HPDE6-E6E7 (cell line): ENCODE measurements around the gene ADGRG1.

ENCODE experiments used
- DNase-seq: peaks from one replicate; pipeline ENCODE4 v3.0.0; 2011; ENCODE audit warnings: missing footprints; ENCODE audit errors: extremely low spot score

ADGRG1 gene

DNA sequence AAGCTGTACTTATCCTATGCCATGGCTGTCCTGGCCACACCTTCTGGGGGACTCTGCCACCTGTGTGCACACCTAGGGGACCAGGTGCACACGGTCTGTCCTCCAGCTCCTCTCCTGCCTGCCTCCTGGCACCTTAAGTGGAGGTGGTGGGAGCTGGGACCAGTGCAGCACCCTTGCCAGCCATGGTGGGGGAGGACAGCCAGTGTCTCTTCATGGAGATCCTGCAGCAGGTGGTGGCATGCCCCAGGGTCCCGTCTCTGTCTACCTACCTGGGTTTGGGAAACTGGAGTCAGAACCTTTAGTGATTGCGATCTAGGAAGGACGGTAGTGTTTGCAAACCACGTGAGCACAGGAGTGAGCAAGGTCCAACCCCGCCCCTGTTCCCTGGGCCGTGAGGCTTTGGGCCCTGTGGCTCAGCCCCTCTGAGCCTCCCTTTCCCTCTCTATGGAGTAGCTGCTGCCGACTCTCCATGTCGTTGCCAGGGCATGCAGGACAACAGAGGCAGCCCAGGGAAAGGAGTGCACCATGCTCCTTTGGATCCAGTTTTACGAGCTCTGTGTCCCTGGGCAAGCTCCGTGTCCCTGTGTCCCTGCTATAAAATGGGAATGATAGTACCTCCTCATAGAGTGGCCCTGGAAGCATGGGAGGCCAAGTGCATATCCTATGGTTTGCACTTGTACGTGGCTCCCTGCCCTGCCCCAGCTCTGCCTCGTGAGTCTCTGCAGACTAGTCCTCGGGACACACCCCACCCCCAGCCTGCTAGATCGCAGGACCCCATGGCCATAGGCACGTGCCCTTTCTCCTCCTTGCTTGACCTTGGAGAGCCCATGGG, 7.1 kb downstream of the ADGRG1 start:
- no peak for DNase-seq

DNA sequence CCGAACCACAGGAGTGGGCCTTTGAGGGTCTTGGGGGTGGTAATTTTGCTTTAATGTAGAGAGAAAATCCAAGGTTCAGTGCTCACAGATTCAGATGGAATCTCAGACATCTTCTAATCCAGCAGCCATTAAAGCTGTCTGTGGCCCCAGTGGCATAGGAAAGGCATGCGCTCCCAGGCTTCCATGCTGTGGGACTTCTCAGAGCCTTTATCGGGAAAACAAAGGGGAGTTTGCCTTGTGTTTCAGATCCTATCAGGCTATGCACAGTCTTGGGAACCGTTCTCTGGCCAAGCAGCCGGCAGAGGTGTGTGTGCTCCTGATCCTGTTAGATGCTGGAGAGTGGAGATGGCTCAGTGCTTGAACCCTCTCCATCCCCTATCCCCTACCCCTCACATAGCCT, 7.8 kb downstream of the ADGRG1 start:
- no peak for DNase-seq

DNA sequence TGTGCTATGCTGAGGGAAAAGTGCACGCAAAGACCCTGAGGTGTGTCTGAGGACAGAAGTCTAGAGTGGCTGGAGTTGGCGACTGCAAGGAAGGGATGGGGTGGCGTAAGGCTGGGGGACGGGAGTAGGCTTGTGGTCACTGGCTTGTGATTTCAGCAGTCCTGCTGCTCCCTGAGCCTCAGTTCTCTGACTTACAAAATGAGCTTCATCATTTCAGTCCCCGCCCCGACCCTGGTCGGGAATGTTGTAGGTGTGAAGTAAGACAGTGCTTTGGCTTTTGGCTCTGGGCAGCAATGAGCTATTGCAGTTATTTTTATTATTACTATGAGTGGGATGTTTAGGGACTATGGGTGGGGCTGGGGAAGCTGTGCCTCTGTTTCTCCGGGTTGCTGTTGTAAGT, 8.6 kb downstream of the ADGRG1 start:
- DNase-seq = no peak

DNA sequence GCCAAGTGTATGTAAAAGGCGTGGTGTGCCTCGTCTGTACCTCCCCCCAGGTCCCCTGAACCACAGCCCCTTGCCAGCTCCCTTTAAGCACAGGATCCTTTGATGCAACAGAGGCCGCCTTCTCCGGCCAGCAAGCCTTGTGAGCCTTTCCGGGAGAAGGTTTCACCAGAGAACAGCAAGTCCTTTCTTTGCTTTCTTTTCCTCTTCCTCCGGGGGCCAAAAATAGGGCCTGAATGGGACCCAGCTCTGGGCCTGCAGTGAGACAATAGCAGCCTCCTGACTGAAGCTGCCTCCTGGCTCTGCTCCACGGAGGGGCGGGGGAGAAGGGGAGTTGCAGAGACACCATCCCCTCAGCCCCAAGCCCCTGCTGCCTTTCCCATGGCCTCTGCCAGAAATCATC, 9.0 kb downstream of the ADGRG1 start:
- DNase-seq = no peak

DNA sequence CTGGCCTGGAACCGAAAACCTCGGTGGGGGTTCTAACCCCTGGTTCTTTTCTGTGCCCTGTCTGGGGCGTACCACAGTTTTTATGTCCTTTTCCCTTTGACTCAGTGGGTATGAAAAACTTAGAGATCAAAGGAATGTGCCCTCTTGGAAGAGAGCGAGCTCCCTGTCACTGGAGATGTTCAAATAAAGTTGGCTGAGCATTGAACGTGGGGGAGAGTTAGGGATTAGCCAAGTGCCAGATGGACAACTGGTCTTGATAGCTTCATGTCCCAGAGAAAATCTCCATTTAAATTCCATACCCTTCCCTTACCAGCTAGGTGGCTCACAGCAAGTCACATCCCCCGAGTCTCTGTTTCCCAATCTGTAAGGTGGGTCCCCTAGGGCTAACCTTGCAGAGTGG, 9.5 kb downstream of the ADGRG1 start:
- DNase-seq = no peak

DNA sequence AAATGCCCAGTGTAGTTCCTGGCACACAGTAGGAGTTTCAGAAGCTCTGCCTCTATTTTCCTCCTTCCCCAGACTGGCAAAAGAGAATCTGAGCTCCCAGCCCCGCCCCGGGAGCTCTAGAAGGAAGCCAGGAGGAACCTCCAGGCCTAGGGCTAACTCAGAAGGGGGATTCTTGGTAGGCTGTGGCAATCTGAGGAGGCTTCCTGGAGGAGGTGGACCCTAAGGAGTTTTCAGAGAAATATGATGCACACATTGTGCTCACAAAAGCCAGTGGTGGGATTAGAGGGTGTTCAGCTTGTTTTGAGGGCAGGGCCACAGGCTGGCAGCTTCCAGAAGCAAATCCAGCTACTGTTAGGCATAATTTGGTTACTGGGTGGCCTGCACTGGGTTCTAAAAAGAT, 10.0 kb downstream of the ADGRG1 start:
- no peak for DNase-seq

DNA sequence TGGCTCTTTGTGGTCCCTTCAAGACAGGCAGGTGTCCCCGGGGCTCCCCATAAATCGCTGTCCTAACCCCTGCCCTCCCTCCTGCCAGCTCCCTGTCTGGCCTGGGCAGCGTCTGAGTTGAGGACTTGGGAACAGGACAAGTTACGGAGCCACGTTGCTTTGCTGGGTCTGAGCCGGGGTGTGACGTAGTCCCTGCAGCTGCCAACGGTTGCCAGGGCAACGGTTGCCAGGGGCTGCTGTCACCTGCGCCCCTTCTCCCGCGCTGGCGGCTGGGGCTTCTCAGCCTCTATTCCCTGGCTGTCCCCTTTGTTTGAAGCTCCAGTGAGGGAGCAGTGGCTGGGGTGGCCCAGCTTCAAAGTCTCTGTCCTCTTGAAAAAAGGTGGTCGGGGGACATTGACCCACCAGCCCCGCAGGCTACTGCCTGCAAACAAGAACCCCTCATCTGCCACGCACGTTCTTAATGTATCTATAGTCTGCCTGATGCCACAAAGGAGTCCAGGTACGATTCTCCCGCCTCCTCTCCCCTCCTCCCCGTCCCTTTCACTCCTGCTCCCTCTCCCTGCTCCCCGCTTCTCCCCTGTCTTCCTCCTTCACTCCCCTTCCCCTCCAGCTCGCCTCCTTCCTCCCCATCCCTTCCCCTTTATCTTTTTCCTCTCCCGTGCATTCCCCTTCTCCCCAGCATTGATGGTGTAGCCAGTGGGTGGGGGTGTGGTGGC, 10.9 kb downstream of the ADGRG1 start:
- no peak for DNase-seq

DNA sequence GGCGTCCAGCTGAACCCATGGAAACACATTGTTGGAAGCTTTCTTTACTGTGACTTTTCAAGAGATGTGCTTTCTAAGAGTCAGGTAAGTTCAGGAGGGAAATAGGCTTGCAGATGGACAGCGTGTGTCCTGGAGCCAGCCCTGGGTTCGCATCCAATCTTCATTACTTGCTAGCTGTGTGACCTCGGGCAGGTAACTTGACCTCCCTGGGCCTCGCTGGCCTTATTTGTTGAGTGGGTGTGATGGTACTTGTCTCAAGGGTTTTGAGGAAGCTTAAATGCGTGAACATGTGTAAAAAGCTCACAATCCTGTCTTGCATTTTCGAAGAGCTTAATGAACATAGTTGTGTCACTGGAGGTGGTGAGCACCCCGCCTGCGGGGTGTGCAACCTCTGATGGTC, 11.8 kb downstream of the ADGRG1 start:
- DNase-seq = no peak

DNA sequence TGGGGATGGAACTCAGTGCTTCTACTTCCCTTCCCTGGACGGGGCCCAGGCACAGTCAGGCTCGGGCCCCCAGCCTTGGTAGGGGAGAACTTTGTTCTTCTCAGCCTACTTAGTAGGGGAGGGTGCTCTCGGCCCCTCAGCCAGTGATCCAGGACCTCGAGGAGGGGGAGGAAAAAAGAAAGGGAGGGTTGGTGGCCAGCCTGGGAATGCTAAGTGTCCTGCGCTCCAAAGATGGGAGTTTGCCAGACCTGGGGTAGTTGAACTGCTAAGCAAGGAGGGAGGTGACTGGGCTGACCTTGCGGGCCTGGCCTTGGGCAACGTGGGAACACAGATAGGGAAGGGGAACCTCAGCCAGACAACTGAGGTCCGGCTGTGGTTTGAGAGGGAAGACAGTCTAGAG, 12.2 kb downstream of the ADGRG1 start:
- DNase-seq = no peak

DNA sequence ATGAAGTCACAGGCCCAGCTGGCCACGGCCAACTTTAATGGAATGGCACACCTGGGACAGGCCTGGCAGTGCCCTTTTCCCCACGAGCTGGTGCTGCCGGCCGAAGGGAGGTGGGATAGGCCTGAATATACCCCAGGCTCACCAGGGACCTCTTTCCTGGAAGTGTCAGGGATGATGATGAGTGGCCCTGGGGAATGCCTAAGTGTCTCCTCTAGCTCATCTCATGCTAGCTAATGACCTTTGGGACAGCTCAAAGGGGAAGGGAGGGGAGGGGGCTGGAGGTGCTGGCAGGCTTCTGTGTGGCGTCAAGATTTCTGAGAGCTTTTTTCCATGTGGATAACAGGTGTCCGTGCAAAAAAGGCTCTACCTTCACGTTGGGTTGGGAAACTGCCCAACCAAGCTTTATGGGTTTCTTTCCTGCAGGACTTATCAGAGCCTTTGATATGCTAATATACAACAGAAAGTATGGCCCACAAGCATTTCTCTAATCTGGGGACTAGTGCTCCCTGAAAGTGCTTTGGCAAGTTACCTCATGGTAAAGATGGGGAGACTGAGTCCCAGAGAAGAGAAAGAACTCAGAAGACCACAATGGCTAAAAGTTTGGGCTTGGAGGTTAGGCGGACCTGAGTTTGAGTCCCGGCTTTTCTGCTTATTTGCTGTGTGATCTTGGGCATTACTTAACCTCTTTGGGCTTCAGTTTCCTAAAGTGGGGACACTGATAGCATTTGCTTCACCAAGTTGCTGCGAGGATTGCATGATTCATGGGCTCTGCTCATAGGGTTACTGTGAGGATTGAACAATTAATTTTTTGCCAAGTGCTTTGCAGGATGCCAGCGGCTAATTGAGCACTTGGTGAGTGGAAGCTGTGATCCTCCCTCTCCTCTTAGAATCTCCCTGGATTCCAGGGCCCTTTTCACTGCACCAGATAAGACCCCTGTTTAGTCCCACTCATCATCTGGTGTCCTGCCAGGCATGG, 14.0 kb downstream of the ADGRG1 start:
- no peak for DNase-seq

DNA sequence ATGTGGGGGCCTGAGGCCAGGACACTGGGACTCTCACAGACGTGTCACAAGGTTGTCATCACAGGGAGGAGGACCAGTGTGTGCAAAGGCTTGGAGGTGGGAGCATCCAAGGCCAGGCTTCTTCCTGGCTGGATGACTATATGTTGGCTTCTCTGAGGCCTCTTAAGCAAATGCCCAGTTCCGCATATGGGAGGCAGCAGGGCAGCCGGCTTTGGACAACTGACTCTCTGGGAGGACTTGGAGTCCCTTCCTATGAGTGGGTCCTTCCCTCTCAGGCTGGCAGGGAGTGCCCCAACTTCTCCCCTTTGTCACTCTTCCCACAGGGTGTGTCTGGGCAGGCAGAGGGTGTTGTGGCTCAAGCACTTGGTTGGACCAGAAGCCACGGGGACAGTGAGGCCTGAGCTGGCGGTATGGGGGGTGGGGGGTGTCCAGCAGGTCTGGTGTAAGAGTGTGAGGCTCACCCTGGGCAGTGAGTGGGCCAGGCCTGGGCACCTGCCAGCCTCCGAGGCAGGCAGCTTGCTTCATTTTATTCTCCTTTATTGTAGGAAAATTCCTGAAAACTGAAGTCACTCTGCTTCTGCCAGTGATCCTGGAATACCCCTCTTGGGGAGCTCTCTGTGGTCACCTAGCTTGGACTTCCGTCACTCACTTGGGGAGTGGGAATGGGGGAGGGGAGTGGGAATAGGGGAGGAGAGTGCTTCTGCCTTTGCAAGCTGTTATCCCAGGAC, 14.9 kb downstream of the ADGRG1 start:
- DNase-seq = no peak

DNA sequence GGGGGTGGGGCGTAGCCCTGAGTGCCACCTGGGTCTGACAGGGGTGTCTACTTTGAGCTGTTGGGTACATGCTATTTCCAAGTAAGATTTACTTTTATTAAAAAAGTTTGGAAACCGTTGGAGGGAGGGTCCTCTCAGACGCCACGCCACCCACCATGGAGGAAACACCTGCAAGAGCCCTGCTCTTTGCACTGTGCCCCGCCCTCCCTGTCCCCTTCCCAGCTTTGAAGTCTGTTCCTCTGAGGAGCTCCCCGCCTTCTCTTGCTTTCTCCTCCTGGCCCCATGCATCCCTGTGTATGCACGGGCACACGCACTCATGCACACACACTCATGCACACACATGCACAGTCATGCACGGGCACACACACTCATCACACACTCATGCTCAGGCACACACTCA, 15.5 kb downstream of the ADGRG1 start:
- DNase-seq = no peak

DNA sequence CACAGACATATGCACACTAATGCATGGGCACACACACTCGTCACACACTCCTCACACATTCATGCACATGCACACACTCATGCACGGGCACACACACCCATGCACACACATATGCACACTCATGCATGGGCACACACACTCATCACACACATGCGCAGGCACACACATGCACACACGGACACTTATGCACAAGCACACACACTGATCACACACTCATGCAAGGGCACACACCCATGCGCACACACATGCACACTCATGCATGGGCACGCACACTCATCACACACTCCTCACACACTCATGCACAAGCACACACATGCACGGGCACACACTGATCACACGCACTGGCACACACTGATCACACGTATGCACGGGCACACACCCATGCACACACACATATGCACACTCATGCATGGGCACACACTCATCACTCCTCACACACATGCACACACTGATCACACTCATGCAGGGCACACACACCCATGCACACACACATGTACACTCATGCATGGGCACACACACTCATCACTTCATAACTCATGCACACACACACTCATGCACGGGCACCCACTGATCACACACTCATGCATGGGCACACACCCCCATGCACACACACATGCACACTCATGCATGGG, 16.1 kb downstream of the ADGRG1 start:
- DNase-seq = no peak

DNA sequence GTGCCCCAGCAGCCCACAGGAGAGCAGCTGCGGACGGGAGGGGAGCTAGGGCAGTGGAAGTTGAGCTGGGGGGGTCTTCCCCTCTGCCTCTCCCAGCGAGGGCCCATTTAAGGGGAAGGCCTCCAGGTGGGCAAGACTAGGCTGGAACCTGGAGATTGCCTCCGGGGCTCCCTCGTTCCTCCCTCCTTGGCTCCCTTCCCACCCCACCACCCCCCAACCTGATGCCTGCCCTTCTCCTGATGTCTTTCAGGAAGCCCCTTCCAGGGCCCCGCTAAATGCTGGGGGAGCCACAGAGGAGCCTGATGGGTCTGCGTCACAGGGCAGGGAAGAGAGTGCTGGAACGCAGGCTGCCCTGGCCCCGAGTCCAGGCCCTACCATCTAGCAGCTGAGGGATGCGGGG, 16.7 kb downstream of the ADGRG1 start:
- no peak for DNase-seq

DNA sequence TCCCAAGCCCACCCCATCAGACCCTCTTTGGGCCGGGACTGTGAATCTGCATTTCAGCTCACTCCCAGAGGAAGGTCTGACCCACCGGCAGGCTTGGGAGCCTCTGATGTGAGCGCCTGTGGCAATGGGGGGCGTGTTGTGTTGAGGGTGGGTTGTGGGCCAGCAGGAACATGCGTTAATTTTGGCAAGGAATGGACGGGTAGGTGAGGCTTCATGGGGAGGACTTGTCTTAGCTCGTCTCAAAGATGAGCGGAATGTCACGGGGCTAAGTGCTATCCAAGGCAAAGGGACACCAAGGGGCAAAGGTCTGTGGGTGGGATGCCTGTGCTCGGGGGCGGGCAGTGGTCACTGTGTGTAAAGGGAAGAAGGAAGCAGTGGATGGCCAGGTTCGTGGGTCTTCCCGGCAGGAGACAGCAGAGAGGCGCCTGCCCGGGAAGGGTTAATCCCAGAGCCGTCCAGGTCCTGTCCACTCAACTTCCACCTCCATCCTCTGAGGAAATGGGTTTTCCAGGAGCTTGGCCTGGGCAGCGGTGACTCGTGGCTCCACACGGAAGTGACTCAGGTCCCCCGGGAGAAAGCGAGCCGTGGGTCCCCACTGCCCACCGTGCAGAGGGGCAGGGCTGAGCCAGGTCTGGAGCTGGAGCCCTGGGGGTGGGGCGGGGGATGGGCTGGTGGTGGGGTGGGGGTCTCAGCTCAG, 17.4 kb downstream of the ADGRG1 start:
- DNase-seq = peak; percentile 34

DNA sequence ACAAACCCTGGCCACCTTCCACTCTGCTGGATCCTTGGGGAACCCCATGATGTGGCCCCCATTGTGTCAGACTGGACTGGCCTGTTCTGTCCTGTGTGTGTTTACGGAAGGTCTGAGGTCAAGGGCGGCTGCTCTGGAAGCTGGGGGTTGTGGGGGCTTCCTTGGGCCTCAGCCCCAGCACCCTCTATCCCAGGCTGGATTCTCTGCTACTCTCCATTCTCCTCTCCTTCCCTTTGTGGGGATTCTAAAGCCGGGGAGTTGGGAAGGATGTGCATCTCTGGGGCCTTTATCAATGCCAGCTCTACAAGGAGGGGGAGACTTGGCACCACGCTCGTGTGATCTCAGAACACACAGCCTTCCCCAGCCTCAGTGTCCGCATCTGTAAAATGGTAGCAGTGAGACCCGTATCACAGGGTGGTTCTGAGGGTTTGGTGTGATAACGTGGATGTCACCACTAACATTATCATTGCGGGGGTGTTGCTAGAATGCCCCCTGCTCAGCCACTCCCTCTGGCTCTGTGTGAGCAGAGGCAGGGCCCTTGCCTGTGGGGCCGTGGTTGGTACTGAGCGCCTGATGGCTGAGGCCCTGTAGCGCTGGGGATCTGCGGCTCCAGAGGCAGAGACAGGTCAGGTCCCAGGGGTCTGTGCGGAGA, 18.1 kb downstream of the ADGRG1 start:
- DNase-seq = no peak

DNA sequence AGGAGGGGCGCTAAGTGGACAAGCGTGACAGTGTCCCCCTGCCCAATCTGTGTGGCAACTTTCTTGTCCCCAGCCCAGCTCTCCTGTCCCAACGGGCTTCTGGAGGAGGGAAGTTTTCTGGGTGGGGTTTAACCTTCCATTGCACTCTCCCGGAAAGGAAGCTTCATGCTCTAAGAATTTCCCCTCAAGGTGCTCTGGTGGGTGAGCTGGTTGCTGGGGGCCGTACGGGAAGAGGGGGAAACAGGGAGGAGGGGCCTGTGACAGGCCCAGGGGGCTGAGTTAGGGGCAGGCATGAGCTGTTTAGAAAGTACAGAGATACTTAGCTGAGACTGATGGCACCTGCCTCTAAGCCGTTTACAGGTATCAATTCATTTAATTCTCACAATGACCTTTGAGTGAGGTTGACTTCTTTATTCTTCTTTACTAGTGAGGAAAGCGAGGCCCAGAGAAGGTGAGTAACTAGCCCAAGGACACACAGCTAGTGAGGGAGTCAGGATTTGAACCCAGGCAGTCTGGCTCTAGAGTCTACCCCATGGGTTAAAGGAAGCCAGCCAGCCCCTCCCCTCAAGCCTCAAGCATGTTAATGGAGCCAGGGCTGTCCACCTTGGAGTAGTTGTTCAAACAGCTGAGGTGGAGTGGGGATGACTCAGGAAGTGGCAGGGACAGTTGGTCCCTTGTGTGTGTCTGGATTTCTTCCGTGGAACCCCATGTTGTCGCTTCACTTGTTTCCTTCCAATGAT, 18.9 kb downstream of the ADGRG1 start:
- DNase-seq = no peak

DNA sequence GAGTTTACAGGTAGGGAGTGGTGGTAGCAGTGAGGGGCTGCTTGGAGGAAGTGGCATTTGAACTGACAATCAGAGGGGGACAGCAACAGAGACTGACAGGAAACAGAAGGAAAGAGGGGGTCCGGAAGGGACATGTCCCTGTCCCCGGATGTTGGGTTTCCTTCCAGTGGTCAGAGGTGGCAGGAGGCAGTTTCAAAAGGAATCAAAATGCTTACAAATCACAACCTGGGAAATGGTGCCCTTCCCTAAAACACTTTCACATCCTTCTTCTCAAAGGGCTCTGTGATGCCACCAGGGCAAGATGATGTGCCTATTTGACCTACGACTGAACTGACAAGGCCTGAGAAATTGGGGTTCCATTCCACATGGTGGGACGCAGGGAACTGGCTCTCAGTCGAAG, 19.7 kb downstream of the ADGRG1 start:
- DNase-seq = no peak
